Calu3 (cell line): Measurements from ENCODE around the gene XPO1. TPM values are rescaled to one million over a fixed set of nuclear protein-coding genes. Genes with fewer than 3 reads are reported as not detected.

Experiments used
- BruUV-seq: library from RNA; stranded (reverse); fragments of 400-500 nt; replicated peaks from 2 replicates; lab custom pipeline; 2021; lab: Mats Ljungman, UMichigan
- CTCF ChIA-PET: fragments of 300-600 bp; sonication (Branson Sonifier 250); formaldehyde crosslinking; loops from one replicate; lab custom pipeline; 2022; ENCODE audit warnings: antibody characterized with exemption; lab: Charles Lee
- DNase-seq: peaks from one replicate; pipeline ENCODE4 v3.0.0; 2022
- H3K27ac Mint-ChIP-seq: one replicate; pipeline ENCODE4 v1.8.0; 2022; ENCODE audit warnings: mixed read lengths; ENCODE audit not compliant: unreplicated experiment
- H3K27me3 Mint-ChIP-seq: one replicate; pipeline ENCODE4 v1.8.0; 2022; ENCODE audit warnings: mixed read lengths; ENCODE audit not compliant: unreplicated experiment
- H3K36me3 Mint-ChIP-seq: one replicate; pipeline ENCODE4 v1.8.0; 2022; ENCODE audit warnings: mild to moderate bottlenecking, moderate library complexity, mixed read lengths; ENCODE audit not compliant: insufficient read depth, unreplicated experiment
- H3K4me1 Mint-ChIP-seq: one replicate; pipeline ENCODE4 v1.8.0; 2022; ENCODE audit warnings: mild to moderate bottlenecking, low read depth, mixed read lengths; ENCODE audit not compliant: unreplicated experiment
- H3K4me3 Mint-ChIP-seq: one replicate; pipeline ENCODE4 v1.8.0; 2022; ENCODE audit warnings: mild to moderate bottlenecking, low read depth, moderate library complexity, mixed read lengths; ENCODE audit not compliant: unreplicated experiment
- H3K9me3 Mint-ChIP-seq: one replicate; pipeline ENCODE4 v1.8.0; 2022; ENCODE audit warnings: low read depth, mixed read lengths; ENCODE audit not compliant: unreplicated experiment
- CTCF ChIP-seq: fragments of 200-600 bp; IDR thresholded peaks from one replicate; pipeline ENCODE4 v1.8.0; 2022; ENCODE audit warnings: antibody characterized with exemption; ENCODE audit not compliant: unreplicated experiment
- intact Hi-C: fragments of 100-400 bp; cut with micrococcal nuclease; formaldehyde crosslinking; loops from one replicate; pipeline ENCODE4 v1.10.0; 2022; ENCODE audit not compliant: unreplicated experiment
- total RNA-seq: library from RNA; stranded (reverse); gene quantifications from 2 replicates; pipeline ENCODE4 v1.2.3, GENCODE V29; 2022

XPO1 gene
- total RNA-seq, 1 experiment from 2014 or later = 214 TPM

- no peak for DNase-seq
- Mint-ChIP-seq H3K4me3 (no peak overlapping the region), H3K9me3 (no peaks in the 10 kb centered on the region), H3K27ac (no peak overlapping the region), H3K4me1 (no peaks in the 10 kb centered on the region), H3K36me3 (no peaks in the 10 kb centered on the region), H3K27me3 (no peaks in the 10 kb centered on the region)
- BruUV-seq = no TSS peak
- no peak for TF ChIP-seq CTCF
- CTCF ChIA-PET = no interaction called here
- intact Hi-C loops = no loop called here
These were observed 43.6 kb upstream of the XPO1 start for GRCh38 chr2:61581716-61582115.

- no peak for DNase-seq
- Mint-ChIP-seq H3K36me3 (no peaks in the 10 kb centered on the region), H3K27ac (no peak overlapping the region), H3K27me3 (no peaks in the 10 kb centered on the region), H3K4me3 (no peak overlapping the region), H3K9me3 (no peaks in the 10 kb centered on the region), H3K4me1 (peaks cover 8% of the 10 kb centered on the region)
- CTCF ChIA-PET = no interaction called here
- intact Hi-C loops = no loop called here
- no TSS peak for BruUV-seq
- TF ChIP-seq CTCF = no peak
These were observed 37.3 kb upstream of the XPO1 start for GRCh38 chr2:61575447-61575859.

- intact Hi-C loops = no loop called here
- Mint-ChIP-seq H3K27ac (no peak overlapping the region), H3K27me3 (no peaks in the 10 kb centered on the region), H3K4me3 (no peak overlapping the region), H3K4me1 (no peaks in the 10 kb centered on the region), H3K9me3 (no peaks in the 10 kb centered on the region), H3K36me3 (no peaks in the 10 kb centered on the region)
- no peak for DNase-seq
- no peak for TF ChIP-seq CTCF
- CTCF ChIA-PET = no interaction called here
- no TSS peak for BruUV-seq
These were observed 28.4 kb upstream of the XPO1 start for GRCh38 chr2:61566566-61566965.

GRCh38 chr2:61562615-61563014 lies 24.5 kb upstream of the XPO1 start:
- Mint-ChIP-seq H3K4me1 (no peaks in the 10 kb centered on the region), H3K27me3 (no peaks in the 10 kb centered on the region), H3K4me3 (no peak overlapping the region), H3K36me3 (no peaks in the 10 kb centered on the region), H3K27ac (no peak overlapping the region), H3K9me3 (no peaks in the 10 kb centered on the region)
- no peak for DNase-seq
- CTCF ChIA-PET = no interaction called here
- TF ChIP-seq CTCF = no peak
- no TSS peak for BruUV-seq
- intact Hi-C loops = no loop called here

GRCh38 chr2:61558160-61558559 lies 20.0 kb upstream of the XPO1 start:
- Mint-ChIP-seq H3K9me3 (no peaks in the 10 kb centered on the region), H3K4me1 (no peaks in the 10 kb centered on the region), H3K27me3 (no peaks in the 10 kb centered on the region), H3K4me3 (no peak overlapping the region), H3K27ac (no peak overlapping the region), H3K36me3 (no peaks in the 10 kb centered on the region)
- DNase-seq = no peak
- intact Hi-C loops = no loop called here
- CTCF ChIA-PET = no interaction called here
- BruUV-seq = no TSS peak
- no peak for TF ChIP-seq CTCF
